ENCODE measurements around the gene TMCC3.

The TMCC3 gene

GRCh38 chr12:94575645-94576403 is 74.5 kb downstream of the TMCC3 start:
- no peak for TF ChIP-seq CTCF (conservative IDR thresholded peaks at IDR 0.05; ENCODE audit: control insufficient read depth, insufficient read depth, low read depth, low read length)
- DNase-seq (ENCODE audit: low read depth): no peak
- no peak overlapping the region for H3K4me3 ChIP-seq (ENCODE audit: control insufficient read depth, low read depth, low read length)

- H3K4me3 ChIP-seq (ENCODE audit: control insufficient read depth, low read depth, low read length): no peak overlapping the region
- no peak for TF ChIP-seq CTCF (conservative IDR thresholded peaks at IDR 0.05; ENCODE audit: control insufficient read depth, insufficient read depth, low read depth, low read length)
- no peak for DNase-seq (ENCODE audit: low read depth)
These were observed 75.3 kb downstream of the TMCC3 start for GRCh38 chr12:94575024-94575423.

GRCh38 chr12:94571556-94571955 is 78.8 kb downstream of the TMCC3 start:
- DNase-seq (ENCODE audit: low read depth): peak; percentile 85
- no peak for TF ChIP-seq CTCF (conservative IDR thresholded peaks at IDR 0.05; ENCODE audit: control insufficient read depth, insufficient read depth, low read depth, low read length)
- H3K4me3 ChIP-seq (ENCODE audit: control insufficient read depth, low read depth, low read length): no peak overlapping the region

- TF ChIP-seq CTCF (conservative IDR thresholded peaks at IDR 0.05; ENCODE audit: control insufficient read depth, insufficient read depth, low read depth, low read length): no peak
- DNase-seq (ENCODE audit: low read depth): peak; percentile 73
- H3K4me3 ChIP-seq (ENCODE audit: control insufficient read depth, low read depth, low read length): no peak overlapping the region
These were observed 80.2 kb downstream of the TMCC3 start for GRCh38 chr12:94570161-94570560.

GRCh38 chr12:94567761-94568160 is 82.6 kb downstream of the TMCC3 start:
- DNase-seq (ENCODE audit: low read depth): no peak
- no peak for TF ChIP-seq CTCF (conservative IDR thresholded peaks at IDR 0.05; ENCODE audit: control insufficient read depth, insufficient read depth, low read depth, low read length)
- no peak overlapping the region for H3K4me3 ChIP-seq (ENCODE audit: control insufficient read depth, low read depth, low read length)

DNA sequence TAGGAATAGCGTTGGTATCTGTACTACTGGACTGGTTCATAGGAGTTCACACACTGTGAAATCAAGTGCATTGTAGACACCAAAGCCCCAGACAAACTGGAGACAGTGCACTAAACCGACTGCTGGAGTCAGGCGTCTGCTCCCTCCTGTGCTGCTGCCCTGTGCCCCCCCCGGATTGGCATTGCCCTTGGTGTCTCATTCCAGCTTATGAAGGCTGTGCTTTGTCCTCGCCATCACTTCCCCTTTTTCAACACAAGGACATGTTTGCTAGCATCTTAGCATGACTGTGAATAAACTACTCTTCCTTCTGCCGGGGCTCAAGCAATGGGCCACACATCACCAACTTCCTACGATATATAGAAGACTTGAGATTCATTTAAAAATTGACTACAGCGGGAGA is 84.0 kb downstream of the TMCC3 start:
- no peak for TF ChIP-seq CTCF (conservative IDR thresholded peaks at IDR 0.05; ENCODE audit: control insufficient read depth, insufficient read depth, low read depth, low read length)
- no peak overlapping the region for H3K4me3 ChIP-seq (ENCODE audit: control insufficient read depth, low read depth, low read length)
- no peak for DNase-seq (ENCODE audit: low read depth)
